Ishikawa (cell line): ENCODE data around the gene MSH2.

Experiments used
- CEBPB ChIP-seq: IDR thresholded peaks from 2 replicates; pipeline ENCODE4 v1.6.1; 2012
- EGR1 ChIP-seq: IDR thresholded peaks from 2 replicates; pipeline ENCODE4 v1.6.1; 2012
- EP300 ChIP-seq: IDR thresholded peaks from 2 replicates; pipeline ENCODE4 v1.6.1; 2012; ENCODE audit warnings: borderline replicate concordance
- REST ChIP-seq: IDR thresholded peaks from 2 replicates; pipeline ENCODE4 v1.6.1; 2012; ENCODE audit warnings: low read depth, mild to moderate bottlenecking
- TAF1 ChIP-seq: IDR thresholded peaks from 2 replicates; pipeline ENCODE4 v1.6.1; 2012; ENCODE audit warnings: low read depth, mild to moderate bottlenecking
- TCF12 ChIP-seq: IDR thresholded peaks from 2 replicates; pipeline ENCODE4 v1.6.1; 2012; ENCODE audit warnings: low read depth
- TF ChIP-seq, protein P1 (sequence below): IDR thresholded peaks from 2 replicates; pipeline ENCODE4 v1.6.1; 2012

GRCh38 chr2:47460766-47461165 is 57.8 kb downstream of the MSH2 start:
- TF ChIP-seq REST (no peak), EGR1 (no peak), CEBPB (no peak), TAF1 (no peak), TCF12 (no peak), EP300 (no peak)
- TF ChIP-seq, protein P1, sequence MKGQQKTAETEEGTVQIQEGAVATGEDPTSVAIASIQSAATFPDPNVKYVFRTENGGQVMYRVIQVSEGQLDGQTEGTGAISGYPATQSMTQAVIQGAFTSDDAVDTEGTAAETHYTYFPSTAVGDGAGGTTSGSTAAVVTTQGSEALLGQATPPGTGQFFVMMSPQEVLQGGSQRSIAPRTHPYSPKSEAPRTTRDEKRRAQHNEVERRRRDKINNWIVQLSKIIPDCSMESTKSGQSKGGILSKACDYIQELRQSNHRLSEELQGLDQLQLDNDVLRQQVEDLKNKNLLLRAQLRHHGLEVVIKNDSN = no peak
